Measurements from ENCODE around the gene CD2AP.

GRCh38 chr6:47520282-47520681 is 42.7 kb downstream of the CD2AP start:
- TF ChIP-seq, protein P1, sequence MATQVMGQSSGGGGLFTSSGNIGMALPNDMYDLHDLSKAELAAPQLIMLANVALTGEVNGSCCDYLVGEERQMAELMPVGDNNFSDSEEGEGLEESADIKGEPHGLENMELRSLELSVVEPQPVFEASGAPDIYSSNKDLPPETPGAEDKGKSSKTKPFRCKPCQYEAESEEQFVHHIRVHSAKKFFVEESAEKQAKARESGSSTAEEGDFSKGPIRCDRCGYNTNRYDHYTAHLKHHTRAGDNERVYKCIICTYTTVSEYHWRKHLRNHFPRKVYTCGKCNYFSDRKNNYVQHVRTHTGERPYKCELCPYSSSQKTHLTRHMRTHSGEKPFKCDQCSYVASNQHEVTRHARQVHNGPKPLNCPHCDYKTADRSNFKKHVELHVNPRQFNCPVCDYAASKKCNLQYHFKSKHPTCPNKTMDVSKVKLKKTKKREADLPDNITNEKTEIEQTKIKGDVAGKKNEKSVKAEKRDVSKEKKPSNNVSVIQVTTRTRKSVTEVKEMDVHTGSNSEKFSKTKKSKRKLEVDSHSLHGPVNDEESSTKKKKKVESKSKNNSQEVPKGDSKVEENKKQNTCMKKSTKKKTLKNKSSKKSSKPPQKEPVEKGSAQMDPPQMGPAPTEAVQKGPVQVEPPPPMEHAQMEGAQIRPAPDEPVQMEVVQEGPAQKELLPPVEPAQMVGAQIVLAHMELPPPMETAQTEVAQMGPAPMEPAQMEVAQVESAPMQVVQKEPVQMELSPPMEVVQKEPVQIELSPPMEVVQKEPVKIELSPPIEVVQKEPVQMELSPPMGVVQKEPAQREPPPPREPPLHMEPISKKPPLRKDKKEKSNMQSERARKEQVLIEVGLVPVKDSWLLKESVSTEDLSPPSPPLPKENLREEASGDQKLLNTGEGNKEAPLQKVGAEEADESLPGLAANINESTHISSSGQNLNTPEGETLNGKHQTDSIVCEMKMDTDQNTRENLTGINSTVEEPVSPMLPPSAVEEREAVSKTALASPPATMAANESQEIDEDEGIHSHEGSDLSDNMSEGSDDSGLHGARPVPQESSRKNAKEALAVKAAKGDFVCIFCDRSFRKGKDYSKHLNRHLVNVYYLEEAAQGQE (IDR thresholded peaks at IDR 0.05; ENCODE audit: insufficient read depth in 1 of 2, low read depth in 2 of 2, low read length in 1 of 2), result no peak
- no peak for TF ChIP-seq CTCF (IDR thresholded peaks at IDR 0.05)

Measured in Panc1 (cell line).